ENCODE results near the gene MGME1.

DNA sequence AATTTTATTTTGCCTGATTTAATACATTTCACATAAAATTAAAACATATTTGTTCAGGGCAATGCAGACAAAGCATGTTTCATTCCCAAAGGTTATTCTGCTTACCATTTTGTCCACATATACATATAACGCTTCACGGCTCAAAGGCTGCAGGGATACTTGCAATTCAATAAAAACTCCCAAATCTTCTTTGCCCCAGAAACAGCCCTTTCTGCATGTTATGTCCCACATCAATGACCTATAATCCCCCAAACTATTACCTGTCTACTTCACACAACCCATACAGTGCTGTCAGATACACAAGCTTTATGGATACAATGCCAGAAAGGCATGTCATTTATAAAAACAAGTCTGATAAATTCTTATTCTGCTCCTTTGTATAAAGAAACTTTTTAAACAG, 20.4 kb upstream of the MGME1 start:
- TF ChIP-seq FOXJ3 (CRISPR knock-in tag; IDR thresholded peaks at IDR 0.05; ENCODE audit: borderline replicate concordance) (no peak), KAT7 (CRISPR knock-in tag; IDR thresholded peaks at IDR 0.05; ENCODE audit: borderline replicate concordance) (no peak), ETV6 (CRISPR knock-in tag; IDR thresholded peaks at IDR 0.05) (no peak), JUN (CRISPR knock-in tag; IDR thresholded peaks at IDR 0.05) (no peak), RELA (CRISPR knock-in tag; IDR thresholded peaks at IDR 0.05; ENCODE audit: borderline replicate concordance) (no peak), FOXP4 (CRISPR knock-in tag; IDR thresholded peaks at IDR 0.05) (no peak)
- TF ChIP-seq, protein P1, sequence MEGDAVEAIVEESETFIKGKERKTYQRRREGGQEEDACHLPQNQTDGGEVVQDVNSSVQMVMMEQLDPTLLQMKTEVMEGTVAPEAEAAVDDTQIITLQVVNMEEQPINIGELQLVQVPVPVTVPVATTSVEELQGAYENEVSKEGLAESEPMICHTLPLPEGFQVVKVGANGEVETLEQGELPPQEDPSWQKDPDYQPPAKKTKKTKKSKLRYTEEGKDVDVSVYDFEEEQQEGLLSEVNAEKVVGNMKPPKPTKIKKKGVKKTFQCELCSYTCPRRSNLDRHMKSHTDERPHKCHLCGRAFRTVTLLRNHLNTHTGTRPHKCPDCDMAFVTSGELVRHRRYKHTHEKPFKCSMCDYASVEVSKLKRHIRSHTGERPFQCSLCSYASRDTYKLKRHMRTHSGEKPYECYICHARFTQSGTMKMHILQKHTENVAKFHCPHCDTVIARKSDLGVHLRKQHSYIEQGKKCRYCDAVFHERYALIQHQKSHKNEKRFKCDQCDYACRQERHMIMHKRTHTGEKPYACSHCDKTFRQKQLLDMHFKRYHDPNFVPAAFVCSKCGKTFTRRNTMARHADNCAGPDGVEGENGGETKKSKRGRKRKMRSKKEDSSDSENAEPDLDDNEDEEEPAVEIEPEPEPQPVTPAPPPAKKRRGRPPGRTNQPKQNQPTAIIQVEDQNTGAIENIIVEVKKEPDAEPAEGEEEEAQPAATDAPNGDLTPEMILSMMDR (IDR thresholded peaks at IDR 0.05), result no peak
